H1 (cell line): Measurements from ENCODE around the gene TBC1D4. TPM values are rescaled to one million over a fixed set of nuclear protein-coding genes. Genes with fewer than 3 reads are reported as not detected.

Source experiments
- CTCF ChIA-PET: fragments of 300-600 bp; sonication (Branson Sonifier 250); formaldehyde crosslinking; loops from one replicate; lab custom pipeline; 2021; ENCODE audit not compliant: partially characterized antibody; lab: Charles Lee
- POLR2A ChIA-PET: fragments of 300-600 bp; sonication (Branson Sonifier 250); formaldehyde crosslinking; loops from one replicate; lab custom pipeline; 2021; ENCODE audit warnings: inconsistent platforms; ENCODE audit not compliant: partially characterized antibody; lab: Charles Lee
- DNase-seq, 2 experiments: peaks; one replicate each; pipeline versions ENCODE4 v3.0.0 to v3.0.0-alpha.2; 2010 to 2022; ENCODE audit warnings: low spot score in 2 of 2, low read depth in 1 of 2, mixed read lengths in 1 of 2
- FAIRE-seq: peaks from 2 replicates; lab custom pipeline; 2011; peaks lifted over from hg19 to GRCh38; lab: Jason Lieb, UNC
- H2AFZ ChIP-seq: 2 replicates; pipeline ENCODE4 v1.8.1; 2012; ENCODE audit warnings: low read length, inconsistent platforms
- H2AK5ac ChIP-seq: 2 replicates; pipeline ENCODE4 v1.6.1; 2013; ENCODE audit warnings: low read depth, low read length
- H2BK120ac ChIP-seq: replicated peaks from 2 replicates; pipeline ENCODE3; 2013; ENCODE audit warnings: low read depth, low read length, inconsistent platforms
- H2BK12ac ChIP-seq: 2 replicates; pipeline ENCODE4 v1.6.1; 2013; ENCODE audit warnings: low read depth, low read length
- H2BK15ac ChIP-seq: 2 replicates; pipeline ENCODE4 v1.6.1; 2013; ENCODE audit warnings: low read length
- H2BK20ac ChIP-seq: 2 replicates; pipeline ENCODE4 v1.6.1; 2013; ENCODE audit warnings: low read length
- H2BK5ac ChIP-seq: 2 replicates; pipeline ENCODE4 v1.6.1; 2013; ENCODE audit warnings: low read depth, low read length
- H3K14ac ChIP-seq: 2 replicates; pipeline ENCODE4 v1.6.1; 2013; ENCODE audit warnings: inconsistent platforms; ENCODE audit not compliant: insufficient read length
- H3K18ac ChIP-seq: 2 replicates; pipeline ENCODE4 v1.6.1; 2013; ENCODE audit warnings: low read length; ENCODE audit errors: extremely low read depth
- H3K23ac ChIP-seq: 2 replicates; pipeline ENCODE4 v1.6.1; 2013; ENCODE audit warnings: inconsistent platforms; ENCODE audit not compliant: insufficient read length
- H3K23me2 ChIP-seq: 2 replicates; pipeline ENCODE4 v1.6.1; 2013; ENCODE audit warnings: low read depth, low read length
- H3K27ac ChIP-seq: 2 replicates; pipeline ENCODE4 v1.6.1; 2011; ENCODE audit warnings: low read depth, low read length, inconsistent platforms
- H3K27me3 ChIP-seq, 4 experiments: replicated peaks in 1 of 4; 1 replicate in 1 of 4; 2 replicates in 3 of 4; pipeline versions ENCODE4 v1.6.1 to v1.8.1; 2011 to 2013; ENCODE audit warnings: low read length in 3 of 4, mild to moderate bottlenecking in 3 of 4, inconsistent platforms in 2 of 4, mixed read lengths in 2 of 4, moderate library complexity in 1 of 4; ENCODE audit not compliant: control insufficient read depth in 3 of 4, insufficient read depth in 3 of 4; ENCODE audit errors: extremely low read depth in 1 of 4
- H3K36me3 ChIP-seq, 4 experiments: 2 replicates each; pipeline versions ENCODE4 v1.6.1 to v1.8.1; 2011 to 2013; ENCODE audit warnings: mild to moderate bottlenecking in 4 of 4, low read length in 3 of 4, moderate library complexity in 2 of 4, control low read depth in 1 of 4, inconsistent platforms in 1 of 4; ENCODE audit not compliant: insufficient read depth in 4 of 4, control insufficient read depth in 2 of 4
- H3K4ac ChIP-seq: replicated peaks from 2 replicates; pipeline ENCODE3; 2013; ENCODE audit warnings: low read length, low read depth, mixed read lengths, inconsistent platforms; ENCODE audit not compliant: insufficient read length
- H3K4me1 ChIP-seq, 4 experiments: replicated peaks in 1 of 4; 1 replicate in 1 of 4; 2 replicates in 3 of 4; pipeline versions ENCODE4 v1.6.1 to v1.8.1; 2011 to 2013; ENCODE audit warnings: low read length in 3 of 4, inconsistent platforms in 2 of 4, mixed read lengths in 1 of 4; ENCODE audit not compliant: insufficient read depth in 4 of 4, control insufficient read depth in 3 of 4
- H3K4me2 ChIP-seq, 2 experiments: 2 replicates each; pipeline versions ENCODE4 v1.6.1 to v1.8.1; 2011 to 2013; ENCODE audit warnings: low read depth in 2 of 2, low read length in 2 of 2, control low read depth in 1 of 2, inconsistent platforms in 1 of 2, mild to moderate bottlenecking in 1 of 2; ENCODE audit not compliant: insufficient read depth in 1 of 2
- H3K4me3 ChIP-seq, 4 experiments: fragments of 200-600, 300-600 bp in 1 of 4; sonication (generic), shearing (Covaris generic), sonication (Bioruptor Twin) in 1 of 4; 2 replicates each; pipeline versions ENCODE4 v1.5.1 to v1.8.1; 2011 to 2016; ENCODE audit warnings: low read length in 4 of 4, low read depth in 3 of 4, control low read depth in 2 of 4, inconsistent platforms in 2 of 4, mild to moderate bottlenecking in 2 of 4, mixed read lengths in 1 of 4, moderate library complexity in 1 of 4; ENCODE audit not compliant: insufficient read depth in 2 of 4; ENCODE audit errors: extremely low read depth in 1 of 4
- H3K56ac ChIP-seq: replicated peaks from 2 replicates; pipeline ENCODE3; 2013; ENCODE audit warnings: low read depth, mild to moderate bottlenecking, mixed read lengths, low read length, inconsistent platforms; ENCODE audit not compliant: insufficient read length
- H3K79me1 ChIP-seq: 2 replicates; pipeline ENCODE4 v1.6.1; 2013; ENCODE audit warnings: low read depth, low read length, control low read depth
- H3K79me2 ChIP-seq, 2 experiments: 2 replicates each; pipeline versions ENCODE4 v1.6.1 to v1.8.1; 2012 to 2013; ENCODE audit warnings: low read length in 2 of 2, mild to moderate bottlenecking in 2 of 2, inconsistent platforms in 1 of 2; ENCODE audit not compliant: insufficient read depth in 2 of 2, control insufficient read depth in 1 of 2
- H3K9ac ChIP-seq, 4 experiments: replicated peaks in 1 of 4; 1 replicate in 1 of 4; 2 replicates in 3 of 4; pipeline versions ENCODE4 v1.6.1 to v1.8.1; 2011 to 2013; ENCODE audit warnings: low read depth in 3 of 4, low read length in 3 of 4, control low read depth in 2 of 4, mild to moderate bottlenecking in 2 of 4, moderate library complexity in 2 of 4, inconsistent platforms in 1 of 4; ENCODE audit errors: extremely low read depth in 1 of 4
- H3K9me3 ChIP-seq, 2 experiments: 2 replicates each; pipeline versions ENCODE4 v1.6.1 to v1.8.1; 2012 to 2013; ENCODE audit warnings: mild to moderate bottlenecking in 2 of 2, moderate library complexity in 2 of 2, control low read depth in 1 of 2, inconsistent platforms in 1 of 2, low read depth in 1 of 2, low read length in 1 of 2, mixed read lengths in 1 of 2; ENCODE audit not compliant: insufficient read depth in 2 of 2
- H4K20me1 ChIP-seq, 2 experiments: replicated peaks in 1 of 2; 2 replicates each; pipeline versions ENCODE3 to v1.8.1; 2011 to 2013; ENCODE audit warnings: inconsistent platforms in 2 of 2, low read length in 2 of 2, mild to moderate bottlenecking in 1 of 2; ENCODE audit not compliant: insufficient read depth in 2 of 2, control insufficient read depth in 1 of 2
- H4K5ac ChIP-seq: 2 replicates; pipeline ENCODE4 v1.6.1; 2013; ENCODE audit warnings: low read length, low read depth, mixed read lengths, inconsistent platforms; ENCODE audit not compliant: insufficient read length
- H4K8ac ChIP-seq: 2 replicates; pipeline ENCODE4 v1.8.0; 2013; ENCODE audit warnings: mild to moderate bottlenecking, moderate library complexity, low read length, inconsistent platforms; ENCODE audit not compliant: insufficient read depth; ENCODE audit errors: extremely low read depth
- H4K91ac ChIP-seq: replicated peaks from 2 replicates; pipeline ENCODE3; 2013; ENCODE audit warnings: low read length, mixed read lengths, inconsistent platforms; ENCODE audit not compliant: insufficient read length
- CREB1 ChIP-seq: IDR thresholded peaks from 2 replicates; pipeline ENCODE4 v1.6.1; 2012; ENCODE audit warnings: inconsistent platforms
- KDM4A ChIP-seq: IDR thresholded peaks from one replicate; pipeline ENCODE4 v1.7.1; 2012; ENCODE audit warnings: low read depth, mild to moderate bottlenecking, moderate library complexity, low read length, inconsistent platforms; ENCODE audit not compliant: severe bottlenecking
- SAP30 ChIP-seq: fragments of 300-600 bp; sonication (generic); IDR thresholded peaks from 2 replicates; pipeline ENCODE4 v1.7.1; 2012; ENCODE audit warnings: low read length, moderate library complexity, mild to moderate bottlenecking, inconsistent platforms; ENCODE audit not compliant: insufficient read depth, insufficient replicate concordance
- SIN3A ChIP-seq, 2 experiments: IDR thresholded peaks in 1 of 2; conservative IDR thresholded peaks in 1 of 2; 2 replicates each; pipeline ENCODE4 v1.6.1; 2011 to 2012; ENCODE audit warnings: low read length in 2 of 2, improper control_type of control experiment in 1 of 2, low read depth in 1 of 2, mild to moderate bottlenecking in 1 of 2
- SUZ12 ChIP-seq: fragments of 200-600 bp; sonication (generic); IDR thresholded peaks from 2 replicates; pipeline ENCODE4 v1.6.1; 2012; ENCODE audit warnings: mild to moderate bottlenecking, inconsistent platforms, low read length, moderate library complexity, mixed read lengths
- YY1 ChIP-seq: IDR thresholded peaks from 2 replicates; pipeline ENCODE4 v1.6.1; 2011; ENCODE audit warnings: low read depth, mild to moderate bottlenecking, low read length
- WGBS, 2 experiments: shearing (Covaris generic) in 1 of 2; methylation state at CpG; one replicate each; pipeline versions ENCODE4 v1.1.6 to v1.1.7; 2013 to 2015; ENCODE audit warnings: low lambda C conversion rate in 2 of 2, mixed read lengths in 2 of 2, inconsistent platforms in 1 of 2, low coverage in 1 of 2, missing lambda C conversion rate in 1 of 2; ENCODE audit not compliant: insufficient replicate concordance in 2 of 2, insufficient coverage in 1 of 2, insufficient read length in 1 of 2; ENCODE audit errors: extremely low coverage in 1 of 2, missing lambda C conversion rate in 1 of 2; 5-methylcytosine and 5-hydroxymethylcytosine counted together
- long read RNA-seq, 2 experiments: library from RNA in 1 of 2; library from capped mRNA in 1 of 2; stranded (forward); transcript quantifications; one replicate each; pipeline ENCODE4 v2.0.0, GENCODE V29; 2021; ENCODE audit warnings: inconsistent platforms in 1 of 2
- polyA minus RNA-seq, 3 experiments: library from RNA; depleted of rRNA, polyadenylated mRNA; stranded (reverse); fragments of >200 nt; gene quantifications; 1 replicate in 2 of 3; 2 replicates in 1 of 3; pipeline ENCODE4 v1.2.3, GENCODE V29; 2011
- polyA plus RNA-seq, 7 experiments: library from polyadenylated mRNA; depleted of rRNA in 3 of 7; stranded (reverse) in 5 of 7; unstranded in 2 of 7; fragments of >200 nt in 5 of 7; fragments of 200-250 nt in 2 of 7; gene quantifications; 1 replicate in 5 of 7; 2 replicates in 1 of 7; 4 replicates in 1 of 7; pipeline versions ENCODE4 v1.2.1 to v1.2.3, GENCODE V29; 2011 to 2013; ENCODE audit warnings: missing spikeins in 2 of 7, mixed read lengths in 2 of 7
- total RNA-seq: library from RNA; stranded (reverse); fragmentation: NEBNext Ultra II Directional; extraction: Animal tissue kit (Norgen Biotek cat#: 25700); gene quantifications from 2 replicates; pipeline ENCODE4 v1.2.1, GENCODE V29; 2021
- TF ChIP-seq, protein P1 (sequence below): IDR thresholded peaks from 2 replicates; pipeline ENCODE4 v1.6.1; 2012; ENCODE audit warnings: inconsistent platforms

The TBC1D4 gene
- total RNA-seq: 37.5 and 39.0 TPM in 2 replicates
- 11.6 and 16.7 TPM in 2 replicates for polyA plus RNA-seq (2011; rRNA removed)
- 16.4 TPM for polyA plus RNA-seq (2011; cell fraction: cytosol; rRNA removed)
- polyA plus RNA-seq (2011; cell fraction: nucleus; rRNA removed): 21.3 TPM
- 19.2 to 25.6 TPM (median 20.6 TPM) in 4 replicates for polyA plus RNA-seq (2012, experiment 1 of 2)
- polyA plus RNA-seq (2012, experiment 2 of 2): 1.6 TPM
- 22.9 TPM for polyA plus RNA-seq (2013, experiment 1 of 2)
- polyA plus RNA-seq (2013, experiment 2 of 2): 22.2 TPM
- polyA minus RNA-seq (2011; rRNA and poly(A)+ RNA removed): 61.6 and 62.0 TPM in 2 replicates
- 33.6 TPM for polyA minus RNA-seq (2011; cell fraction: cytosol; rRNA and poly(A)+ RNA removed)
- 32.1 TPM for polyA minus RNA-seq (2011; cell fraction: nucleus; rRNA and poly(A)+ RNA removed)
- long read RNA-seq, experiment 1, full-length matches to known transcripts: 3 of 29 reads
- long read RNA-seq, experiment 1, partial matches to known transcripts: 24 of 29 reads
- long read RNA-seq, experiment 1, other reads (novel, unspliced or antisense): 2 of 29 reads
- long read RNA-seq, experiment 2, partial matches to known transcripts: 0 of 2 reads
- long read RNA-seq, experiment 2, other reads (novel, unspliced or antisense): 2 of 2 reads

DNA sequence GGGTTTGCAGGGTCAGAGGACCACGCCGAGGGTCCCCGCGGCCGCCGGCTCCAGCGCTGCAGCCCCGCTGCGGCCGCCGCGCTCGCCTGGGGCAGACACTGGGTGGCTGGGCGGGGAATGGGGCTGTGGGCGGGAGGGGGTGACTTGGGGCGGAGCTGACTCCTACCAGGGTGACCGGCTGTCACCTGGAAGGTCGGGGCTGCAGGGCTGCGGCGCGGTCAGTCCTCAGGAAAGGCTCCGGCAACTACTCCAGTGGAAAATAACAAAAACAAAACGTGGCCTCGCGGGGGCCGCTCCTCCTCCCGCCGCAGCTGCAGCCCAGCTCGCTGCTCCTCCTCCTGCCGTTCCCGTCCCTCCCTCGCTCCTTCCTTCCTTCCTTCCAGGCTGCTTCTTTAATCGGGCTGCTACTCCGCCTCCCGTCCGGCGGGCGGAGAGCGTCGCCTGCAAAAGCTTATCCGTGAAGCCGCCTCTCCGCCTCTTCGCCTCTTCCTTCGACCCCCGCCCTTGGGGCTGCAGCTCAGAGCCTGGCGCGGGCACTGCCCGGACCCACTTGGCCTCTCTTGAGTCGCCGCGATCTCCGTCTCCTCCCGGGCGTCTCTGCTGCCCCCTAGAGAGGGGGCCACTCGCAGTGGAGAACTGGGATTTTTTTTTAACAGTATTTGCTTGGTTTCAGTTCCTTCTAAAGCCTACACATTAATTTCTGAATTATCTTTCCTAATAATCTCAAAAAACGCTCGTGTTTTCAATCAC lies at the start of gene TBC1D4:
Gene TBC1D4, minus strand, starts transcription at position 100 of the 750 bp plus-strand sequence. CDS start 402 bp downstream, outside the sequence.
- Histone ChIP-seq H2BK20ac (no peak within 1 kb of the TSS), H3K9me3 (no peaks in the 10 kb centered on the region), H2BK12ac (0 out of 2 replicates have a peak within 1 kb of the TSS, but pooled peaks have one; percentile 23), H3K23me2 (peaks cover 7% of the 10 kb centered on the region), H3K79me2 (peaks cover 0 to 33% of the 10 kb centered on the region in 2 experiments; a peak in 3 of 4 replicates), H3K4ac (no peak within 1 kb of the TSS), H3K56ac (peak within 1 kb of the TSS; percentile 54), H2BK120ac (no peak within 1 kb of the TSS), H3K36me3 (peaks cover 0 to 2% (median 0%) of the 10 kb centered on the region in 4 experiments; a peak in 1 of 8 replicates), H3K4me1 (peaks cover 0 to 7% (median 1%) of the 10 kb centered on the region in 4 experiments; a peak in 2 of 7 replicates), H3K27me3 (no peaks in the 10 kb centered on the region), H2BK5ac (no peak within 1 kb of the TSS; the same call in 1 of the 2 replicates), H2AK5ac (no peak within 1 kb of the TSS), H3K23ac (no peak within 1 kb of the TSS), H2BK15ac (no peak within 1 kb of the TSS), H3K9ac (peak within 1 kb of the TSS; percentile 54 to 78 (median 64)), H4K5ac (no peak within 1 kb of the TSS), H3K79me1 (no peaks in the 10 kb centered on the region), H3K4me2 (peak within 1 kb of the TSS; percentile 88 to 89), H4K91ac (peak within 1 kb of the TSS; percentile 76), H4K8ac (peak within 1 kb of the TSS; percentile 89), H4K20me1 (peaks cover 2 to 6% of the 10 kb centered on the region in 2 experiments), H3K27ac (no peak within 1 kb of the TSS), H3K14ac (no peak within 1 kb of the TSS), H3K18ac (peak within 1 kb of the TSS; percentile 49), H2AFZ (peak within 1 kb of the TSS; percentile 68; the same call in 1 of the 2 replicates), H3K4me3 (peak within 1 kb of the TSS; percentile 75 to 90 (median 83))
- ChIA-PET POLR2A (interaction anchor here (0.8 to 2.1 kb wide), 9 partner anchors 8 to 1824 kb away, joined by 3 to 6 read pairs (median 3); partner anchors contain the start of gene COMMD6), CTCF (interaction anchor here (0.7 to 3.8 kb wide), 32 partner anchors 8 to 1165 kb away, joined by 3 to 46 read pairs (median 5); no protein-coding TSS in a partner anchor)
- DNase-seq (peak in 1 of 2 experiments; percentile 88), FAIRE-seq (no peak)
- 1 to 100% methylated on average over 2 to 48 of the region's 58 CpGs for WGBS, 2 experiments
- TF ChIP-seq SUZ12 (no peak), SIN3A (conservative IDR thresholded peaks at IDR 0.05 in 1 of 2, IDR thresholded peaks at IDR 0.05 in 1 of 2; ENCODE audit: low read depth in 1 of 2, low read length in 2 of 2) (0 out of 4 replicates have a peak, but pooled peaks of 1 of the 2 experiments have one; percentile 27), KDM4A (peak; percentile 11), YY1 (peak; percentile 71; the same call in 1 of the 2 replicates), CREB1 (peak; percentile 21; the same call in 1 of the 2 replicates), SAP30 (no peak)
- TF ChIP-seq, protein P1, sequence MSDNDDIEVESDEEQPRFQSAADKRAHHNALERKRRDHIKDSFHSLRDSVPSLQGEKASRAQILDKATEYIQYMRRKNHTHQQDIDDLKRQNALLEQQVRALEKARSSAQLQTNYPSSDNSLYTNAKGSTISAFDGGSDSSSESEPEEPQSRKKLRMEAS: peak; percentile 44
